ENCODE results near the gene RFESD. TPM values are rescaled to one million over a fixed set of nuclear protein-coding genes. Genes with fewer than 3 reads are reported as not detected.

The RFESD gene
- total and polyA plus RNA-seq, 2 of the 8 experiments (the other 6 are each of a cell fraction or from before 2014, with no cell fraction given), result 1.7 to 2.0 TPM

GRCh38 chr5:95701074-95701473 is 54.5 kb downstream of the RFESD start:
- Histone ChIP-seq H3K79me1 (ENCODE audit: low read depth, low read length) (no peaks in the 10 kb centered on the region), H3K79me2 (ENCODE audit: control insufficient read depth in 1 of 2, insufficient read depth in 2 of 2, low read length in 2 of 2) (no peaks in the 10 kb centered on the region), H3K9ac (replicated peaks in 1 of 4; ENCODE audit: extremely low read depth in 1 of 4, low read depth in 3 of 4, low read length in 3 of 4) (no peak overlapping the region), H3K4me3 (ENCODE audit: extremely low read depth in 1 of 4, insufficient read depth in 2 of 4, low read depth in 3 of 4, low read length in 4 of 4) (no peak overlapping the region), H2BK120ac (replicated peaks; ENCODE audit: low read depth, low read length) (no peak overlapping the region), H3K27ac (ENCODE audit: low read depth, low read length) (no peak overlapping the region), H3K27me3 (replicated peaks in 1 of 4; ENCODE audit: control insufficient read depth in 3 of 4, extremely low read depth in 1 of 4, insufficient read depth in 3 of 4, low read length in 3 of 4) (no peaks in the 10 kb centered on the region; a peak in 1 of 7 replicates), H3K23me2 (ENCODE audit: low read depth, low read length) (no peaks in the 10 kb centered on the region), H4K91ac (replicated peaks; ENCODE audit: insufficient read length, low read length) (no peak overlapping the region), H3K4me1 (replicated peaks in 1 of 4; ENCODE audit: control insufficient read depth in 3 of 4, insufficient read depth in 4 of 4, low read length in 3 of 4) (no peaks in the 10 kb centered on the region), H3K23ac (ENCODE audit: insufficient read length) (no peak overlapping the region), H4K8ac (ENCODE audit: extremely low read depth, insufficient read depth, low read length) (no peak overlapping the region), H3K36me3 (ENCODE audit: control insufficient read depth in 2 of 4, insufficient read depth in 4 of 4, low read length in 3 of 4) (no peaks in the 10 kb centered on the region), H3K56ac (replicated peaks; ENCODE audit: insufficient read length, low read depth, low read length) (no peak overlapping the region), H3K18ac (ENCODE audit: extremely low read depth, low read length) (no peak overlapping the region), H4K5ac (ENCODE audit: insufficient read length, low read depth, low read length) (no peak overlapping the region), H3K4ac (replicated peaks; ENCODE audit: insufficient read length, low read depth, low read length) (no peak overlapping the region), H3K14ac (ENCODE audit: insufficient read length) (no peak overlapping the region), H2BK5ac (ENCODE audit: low read depth, low read length) (no peak overlapping the region), H3K4me2 (ENCODE audit: insufficient read depth in 1 of 2, low read depth in 2 of 2, low read length in 2 of 2) (no peak overlapping the region), H2BK20ac (ENCODE audit: low read length) (no peak overlapping the region), H4K20me1 (replicated peaks in 1 of 2; ENCODE audit: control insufficient read depth in 1 of 2, insufficient read depth in 2 of 2, low read length in 2 of 2) (no peaks in the 10 kb centered on the region), H2AK5ac (ENCODE audit: low read depth, low read length) (no peak overlapping the region), H2BK15ac (ENCODE audit: low read length) (no peak overlapping the region), H2AFZ (ENCODE audit: low read length) (no peak overlapping the region), H3K9me3 (ENCODE audit: insufficient read depth in 2 of 2, low read depth in 1 of 2, low read length in 1 of 2) (no peaks in the 10 kb centered on the region), H2BK12ac (ENCODE audit: low read depth, low read length) (no peak overlapping the region)
- DNase-seq (ENCODE audit: low read depth in 1 of 2, low spot score in 2 of 2) (no peak), FAIRE-seq (no peak)
- TF ChIP-seq CREB1 (IDR thresholded peaks at IDR 0.05), result no peak
- TF ChIP-seq YY1 (IDR thresholded peaks at IDR 0.05; ENCODE audit: low read depth, low read length), result no peak
- ChIA-PET POLR2A (ENCODE audit: partially characterized antibody) (interaction anchor here (1.2 kb wide), 1 partner anchor 11 kb away, joined by 4 read pairs; no protein-coding TSS in a partner anchor), CTCF (ENCODE audit: partially characterized antibody) (interaction anchor here (1.1 kb wide), 1 partner anchor 37 kb away, joined by 5 read pairs; no protein-coding TSS in a partner anchor)

Measured in H1 (cell line).